ENCODE results near the gene ARHGAP32.

DNA sequence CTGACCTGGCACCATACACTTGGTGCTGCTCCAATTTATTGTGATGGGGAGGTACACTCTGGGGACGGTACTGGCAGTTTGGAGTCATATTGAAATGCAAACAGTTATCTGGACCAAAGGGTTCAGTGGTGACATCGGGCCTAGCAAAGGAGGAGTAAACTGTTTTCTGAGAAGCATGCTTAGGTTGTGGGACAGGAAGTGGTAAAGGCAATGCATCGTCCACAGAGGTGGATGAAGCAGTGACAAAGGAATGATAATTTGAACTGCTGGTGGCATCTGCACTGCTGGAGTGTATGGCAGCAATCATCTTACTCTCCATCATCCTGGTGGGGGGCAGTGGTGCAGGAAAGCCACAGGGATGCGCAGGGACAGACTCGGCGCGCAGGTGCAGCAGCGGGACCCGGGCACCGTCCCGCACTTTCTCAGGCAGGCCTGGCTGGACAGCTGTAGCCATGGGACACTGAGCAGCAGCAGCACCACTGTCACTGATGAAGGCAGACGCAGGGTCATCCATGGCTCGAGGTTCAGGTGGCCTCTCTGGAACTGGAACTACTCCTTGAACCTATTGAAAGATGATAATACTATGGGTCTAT, 221.4 kb downstream of the ARHGAP32 start:
- TF ChIP-seq, protein P1, sequence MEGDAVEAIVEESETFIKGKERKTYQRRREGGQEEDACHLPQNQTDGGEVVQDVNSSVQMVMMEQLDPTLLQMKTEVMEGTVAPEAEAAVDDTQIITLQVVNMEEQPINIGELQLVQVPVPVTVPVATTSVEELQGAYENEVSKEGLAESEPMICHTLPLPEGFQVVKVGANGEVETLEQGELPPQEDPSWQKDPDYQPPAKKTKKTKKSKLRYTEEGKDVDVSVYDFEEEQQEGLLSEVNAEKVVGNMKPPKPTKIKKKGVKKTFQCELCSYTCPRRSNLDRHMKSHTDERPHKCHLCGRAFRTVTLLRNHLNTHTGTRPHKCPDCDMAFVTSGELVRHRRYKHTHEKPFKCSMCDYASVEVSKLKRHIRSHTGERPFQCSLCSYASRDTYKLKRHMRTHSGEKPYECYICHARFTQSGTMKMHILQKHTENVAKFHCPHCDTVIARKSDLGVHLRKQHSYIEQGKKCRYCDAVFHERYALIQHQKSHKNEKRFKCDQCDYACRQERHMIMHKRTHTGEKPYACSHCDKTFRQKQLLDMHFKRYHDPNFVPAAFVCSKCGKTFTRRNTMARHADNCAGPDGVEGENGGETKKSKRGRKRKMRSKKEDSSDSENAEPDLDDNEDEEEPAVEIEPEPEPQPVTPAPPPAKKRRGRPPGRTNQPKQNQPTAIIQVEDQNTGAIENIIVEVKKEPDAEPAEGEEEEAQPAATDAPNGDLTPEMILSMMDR (IDR thresholded peaks at IDR 0.05) = no peak
- no peak for TF ChIP-seq MXI1 (IDR thresholded peaks at IDR 0.05; ENCODE audit: low read depth, low read length)
